ENCODE measurements around the gene SENP3. TPM values are rescaled to one million over a fixed set of nuclear protein-coding genes. Genes with fewer than 3 reads are reported as not detected.

SENP3 gene
- total and polyA plus RNA-seq, 8 donors, result 22.0 to 78.6 (median 51.5) TPM

- no peak for DNase-seq
- Histone ChIP-seq H3K9me3 (no peaks in the 10 kb centered on the region), H3K4me1 (peaks cover 0 to 21% (median 4%) of the 10 kb centered on the region in 4 donors), H3K27ac (no peak overlapping the region), H3K27me3 (no peaks in the 10 kb centered on the region), H3K36me3 (peaks cover 52 to 57% (median 57%) of the 10 kb centered on the region in 4 donors), H3K4me3 (no peak overlapping the region)
- intact Hi-C loops (cut with DNase I; ENCODE audit: low total_unique reads), result loop anchor here (5.0 kb wide), 1 partner anchor 38 kb away; no protein-coding TSS in a partner anchor
- no peak for TF ChIP-seq CTCF (IDR thresholded peaks at IDR 0.05)
- TF ChIP-seq POLR2AphosphoS5 (IDR thresholded peaks at IDR 0.05), result no peak
- TF ChIP-seq POLR2A (IDR thresholded peaks at IDR 0.05), result no peak
- no peak for TF ChIP-seq EP300 (IDR thresholded peaks at IDR 0.05)
- 58 to 80% (median 73%) methylated on average over 17 of the region's 17 CpGs for WGBS, 5 donors
Measured at GRCh38 chr17:7513850-7514419, 47.8 kb upstream of the SENP3 start.

GRCh38 chr17:7515911-7516610, 45.7 kb upstream of the SENP3 start:
- WGBS, 5 donors, result 78 to 87% (median 84%) methylated on average over 13 of the region's 13 CpGs

GRCh38 chr17:7523033-7523432, 38.7 kb upstream of the SENP3 start:
- DNase-seq, result peak in 1 of 2 donors; percentile 43

More at GRCh38 chr17:7515911-7516610, 45.7 kb upstream of the SENP3 start:
- DNase-seq, result peak; percentile 28 to 67
- Histone ChIP-seq H3K27me3 (no peaks in the 10 kb centered on the region), H3K36me3 (peaks cover 32 to 36% (median 36%) of the 10 kb centered on the region in 4 donors), H3K4me1 (peaks cover 0 to 21% (median 4%) of the 10 kb centered on the region in 4 donors), H3K4me3 (no peak overlapping the region), H3K9me3 (no peaks in the 10 kb centered on the region), H3K27ac (peak overlapping the region in 3 of 5 donors; percentile 33 to 43 (median 42))
- intact Hi-C loops (cut with DNase I; ENCODE audit: low total_unique reads), result no loop called here
- TF ChIP-seq POLR2AphosphoS5 (IDR thresholded peaks at IDR 0.05) (peak in 1 of 3 donors; percentile 27), EP300 (IDR thresholded peaks at IDR 0.05) (no peak)

GRCh38 chr17:7528842-7529241, 32.9 kb upstream of the SENP3 start:
- peaks cover 0 to 3% (median 0%) of the 10 kb centered on the region in 4 donors for H3K4me1 ChIP-seq
- no peaks in the 10 kb centered on the region for H3K27me3 ChIP-seq
- no peaks in the 10 kb centered on the region for H3K36me3 ChIP-seq
- no peak for DNase-seq
- intact Hi-C loops (cut with DNase I; ENCODE audit: low total_unique reads), result no loop called here
- peaks cover 0 to 27% (median 13%) of the 10 kb centered on the region in 4 donors for H3K9me3 ChIP-seq
- H3K4me3 ChIP-seq, result no peak overlapping the region
- TF ChIP-seq CTCF (IDR thresholded peaks at IDR 0.05), result no peak
- no peak for TF ChIP-seq POLR2AphosphoS5 (IDR thresholded peaks at IDR 0.05)
- no peak for TF ChIP-seq EP300 (IDR thresholded peaks at IDR 0.05)
- TF ChIP-seq POLR2A (IDR thresholded peaks at IDR 0.05), result no peak
- H3K27ac ChIP-seq, result no peak overlapping the region

More at GRCh38 chr17:7523033-7523432, 38.7 kb upstream of the SENP3 start:
- H3K9me3 ChIP-seq, result peaks cover 0 to 6% (median 1%) of the 10 kb centered on the region in 4 donors
- H3K27ac ChIP-seq, result no peak overlapping the region
- intact Hi-C loops (cut with DNase I; ENCODE audit: low total_unique reads), result no loop called here
- peak in 4 of 7 experiments; percentile 28 to 54 (median 36) for TF ChIP-seq CTCF (IDR thresholded peaks at IDR 0.05)
- TF ChIP-seq POLR2A (IDR thresholded peaks at IDR 0.05), result no peak
- no peaks in the 10 kb centered on the region for H3K27me3 ChIP-seq
- no peaks in the 10 kb centered on the region for H3K4me1 ChIP-seq
- no peak overlapping the region for H3K4me3 ChIP-seq
- WGBS, 5 donors, result 29 to 45% (median 39%) methylated on average over 10 of the region's 10 CpGs
- H3K36me3 ChIP-seq, result no peaks in the 10 kb centered on the region
